GM19452 (cell line): ENCODE measurements around the gene CD6.

Experiments used
- ATAC-seq: cut with Tn5 transposase; IDR thresholded peaks from one replicate; pipeline ENCODE4 v1.9.1; 2021; ENCODE audit not compliant: unreplicated experiment

CD6 gene

DNA sequence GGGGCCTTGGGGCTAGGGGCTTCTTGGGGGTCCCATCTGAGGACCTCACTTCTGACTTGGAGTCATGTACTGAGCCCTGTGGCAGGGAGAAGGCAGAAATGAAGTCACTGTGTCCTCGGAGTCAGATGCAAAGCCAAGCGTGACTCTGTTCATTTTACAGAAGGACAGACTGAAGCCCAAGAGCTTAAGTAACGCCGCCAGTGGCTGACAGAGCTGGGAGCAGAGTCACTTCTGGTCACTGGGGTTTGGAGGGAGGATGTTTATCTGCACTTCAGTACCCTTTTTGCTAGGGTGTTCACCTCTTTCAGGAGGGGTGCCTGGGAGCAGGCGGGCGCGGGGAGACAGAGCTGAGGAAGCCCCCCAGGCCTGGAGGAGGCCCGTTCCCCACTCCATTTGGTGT, 10.7 kb downstream of the CD6 start:
- ATAC-seq = no peak

DNA sequence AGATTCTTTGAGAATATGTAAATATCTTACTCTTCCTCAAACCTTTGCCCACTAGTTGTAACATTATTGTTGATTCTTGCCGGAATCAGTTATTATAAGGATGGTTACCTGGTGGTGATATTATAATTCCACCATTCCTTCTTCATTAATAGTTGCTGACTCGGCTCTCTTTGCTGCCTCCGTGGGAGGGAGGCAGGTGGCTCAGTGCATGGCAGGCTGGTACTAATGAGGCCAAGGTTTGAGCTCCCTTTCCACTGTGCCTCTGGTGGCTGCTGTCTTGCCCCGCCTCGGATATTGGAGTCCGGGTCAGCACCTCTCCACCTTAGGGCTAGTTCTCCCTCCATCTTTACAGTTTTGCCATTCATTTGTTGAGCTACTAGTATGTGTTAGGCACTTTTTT, 12.7 kb downstream of the CD6 start:
- ATAC-seq = no peak

GRCh38 chr11:60984636-60985035, 13.2 kb downstream of the CD6 start:
- ATAC-seq = no peak

- no peak for ATAC-seq
These were observed 14.0 kb downstream of the CD6 start for GRCh38 chr11:60985501-60985900.

GRCh38 chr11:60985991-60986915, 14.8 kb downstream of the CD6 start:
- no peak for ATAC-seq

DNA sequence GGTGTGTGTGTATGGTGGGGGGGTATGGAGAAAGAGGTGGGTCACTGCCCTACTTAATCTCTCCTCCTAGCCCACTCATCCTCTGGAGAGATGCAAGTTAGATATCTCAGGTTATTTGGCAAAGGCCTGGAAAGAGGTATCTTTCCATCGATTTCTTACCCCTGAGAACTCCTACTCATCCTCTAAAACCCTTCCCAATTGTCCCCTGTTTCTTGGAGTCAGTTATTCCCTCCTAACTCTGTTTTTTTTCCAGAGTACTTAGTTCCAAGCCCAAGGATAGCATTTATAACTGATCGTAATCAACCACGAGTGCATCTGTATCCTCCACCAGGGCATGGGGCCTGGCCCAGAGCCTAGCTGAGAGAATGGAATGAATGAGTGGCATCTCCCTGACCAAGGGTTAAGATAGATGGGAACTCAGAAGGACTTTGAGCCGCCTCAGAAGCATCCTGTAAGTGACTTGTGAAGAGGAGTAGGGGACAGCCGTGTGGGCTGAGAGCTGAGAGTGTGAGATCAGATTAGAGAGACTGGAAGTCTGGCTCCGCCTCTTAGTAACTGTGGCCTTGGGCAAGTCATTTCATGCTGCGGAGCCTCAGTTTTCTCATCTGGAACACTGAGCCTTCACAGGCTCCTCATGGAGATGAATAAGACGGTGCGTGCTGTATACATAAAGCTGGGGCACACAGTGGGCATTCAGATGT, 16.2 kb downstream of the CD6 start:
- no peak for ATAC-seq

DNA sequence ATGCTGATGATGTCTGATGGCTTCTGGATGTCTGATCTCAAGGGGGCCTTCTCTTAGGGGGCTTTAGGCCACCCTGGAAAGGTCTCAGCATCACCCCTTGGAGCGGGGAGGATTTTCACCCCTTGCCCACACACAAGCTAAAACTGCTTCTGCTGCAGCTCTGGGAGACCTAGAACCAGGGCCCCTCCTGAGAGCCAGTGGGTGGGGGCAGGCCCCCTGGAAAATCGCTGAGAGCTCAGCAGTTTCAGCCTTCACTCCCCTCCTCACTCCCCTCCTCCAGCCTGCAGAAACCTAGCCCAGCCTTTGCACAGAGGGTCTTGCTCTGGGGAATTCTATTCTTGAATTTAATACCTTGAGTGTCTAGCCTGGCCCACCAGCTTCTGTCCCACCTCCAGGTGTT, 17.2 kb downstream of the CD6 start:
- no peak for ATAC-seq

GRCh38 chr11:60989093-60989650, 17.7 kb downstream of the CD6 start:
- ATAC-seq = no peak

DNA sequence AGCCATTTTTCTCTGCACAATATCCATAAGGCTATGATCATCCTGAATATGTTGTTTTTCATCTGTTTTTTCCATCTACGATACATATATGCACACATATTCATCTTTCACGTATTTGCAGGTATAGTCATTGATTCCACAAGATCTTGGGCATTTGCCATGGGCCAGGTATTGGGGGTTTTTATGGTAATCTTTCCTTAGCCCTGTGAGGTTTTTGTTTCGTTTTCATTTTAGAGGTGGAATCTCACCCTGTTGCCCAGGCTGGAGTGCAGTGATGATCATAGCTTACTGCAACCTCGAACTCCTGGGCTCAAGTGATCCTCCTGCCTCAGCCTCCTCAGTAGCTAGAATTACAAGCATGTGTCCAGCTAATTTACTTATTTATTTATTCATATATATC, 20.0 kb downstream of the CD6 start:
- ATAC-seq = no peak

DNA sequence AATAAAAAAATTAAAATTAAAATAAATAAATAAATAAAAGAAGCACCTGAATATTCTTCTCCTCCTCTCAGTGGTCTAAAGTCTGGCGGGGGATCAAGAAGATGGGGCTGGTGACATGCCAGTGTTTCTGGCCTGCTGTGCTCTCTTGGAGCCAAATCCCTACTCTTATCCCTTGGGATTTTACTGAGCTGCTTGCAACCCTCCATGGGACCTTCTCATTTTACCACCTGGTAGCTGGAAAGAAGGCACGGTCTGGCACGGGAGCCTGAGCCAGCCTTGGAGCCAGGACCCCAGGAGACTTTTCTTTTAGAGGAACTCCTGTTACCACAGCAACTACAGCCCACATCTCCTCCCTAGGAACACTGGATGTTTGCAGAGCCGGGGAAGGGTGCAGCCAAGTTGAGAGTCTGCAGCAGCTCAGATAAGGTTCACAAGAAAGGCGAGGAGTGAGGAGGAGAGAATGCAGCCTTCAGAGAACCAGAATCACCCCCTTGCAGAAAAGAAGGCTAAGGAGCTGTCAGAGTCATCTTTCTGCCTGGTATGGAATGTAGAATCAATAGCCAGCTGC, 21.4 kb downstream of the CD6 start:
- ATAC-seq = no peak

DNA sequence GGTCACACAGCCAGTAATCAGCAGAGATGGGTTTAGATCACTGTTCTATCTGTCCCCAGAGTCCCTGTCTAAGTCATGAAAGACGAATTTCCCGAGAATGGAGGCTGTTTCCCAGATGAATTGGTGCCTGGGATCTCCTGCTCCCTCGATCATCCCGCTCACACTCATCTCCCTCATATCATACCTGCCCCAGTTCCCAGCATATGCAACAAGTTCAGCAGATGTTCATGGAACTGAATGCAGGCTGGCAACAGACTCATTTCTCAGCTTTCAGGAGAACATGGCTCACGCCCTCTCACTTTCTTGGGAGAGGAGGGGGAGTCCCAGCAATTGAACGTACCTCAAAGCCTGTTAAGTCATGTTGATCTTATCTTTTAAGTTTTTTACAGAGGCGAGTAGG, 22.1 kb downstream of the CD6 start:
- no peak for ATAC-seq

- ATAC-seq = no peak
These were observed 23.1 kb downstream of the CD6 start for GRCh38 chr11:60994541-60995080.

- ATAC-seq = no peak
These were observed 24.3 kb downstream of the CD6 start for GRCh38 chr11:60995798-60996197.

GRCh38 chr11:60996381-60997138, 25.1 kb downstream of the CD6 start:
- ATAC-seq = no peak

DNA sequence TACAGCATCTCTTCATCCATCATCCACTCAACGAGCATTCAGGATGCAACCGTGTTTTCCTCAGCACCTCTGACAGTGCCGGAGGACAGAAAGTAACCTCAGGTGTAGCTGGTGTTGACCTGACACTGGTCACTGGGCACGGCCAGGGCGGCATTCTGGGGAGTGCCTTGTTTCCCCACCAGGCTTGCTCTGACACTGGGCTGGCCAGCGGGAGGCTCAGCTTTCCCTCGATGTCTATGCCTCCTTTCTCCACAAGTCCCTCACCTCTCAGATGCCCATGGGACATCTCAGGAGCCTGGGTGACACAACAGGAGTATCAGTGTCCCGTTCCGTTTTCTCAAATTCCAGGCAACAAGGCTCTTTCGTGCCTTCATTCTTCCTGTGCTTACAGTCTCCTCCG, 28.9 kb downstream of the CD6 start:
- no peak for ATAC-seq

DNA sequence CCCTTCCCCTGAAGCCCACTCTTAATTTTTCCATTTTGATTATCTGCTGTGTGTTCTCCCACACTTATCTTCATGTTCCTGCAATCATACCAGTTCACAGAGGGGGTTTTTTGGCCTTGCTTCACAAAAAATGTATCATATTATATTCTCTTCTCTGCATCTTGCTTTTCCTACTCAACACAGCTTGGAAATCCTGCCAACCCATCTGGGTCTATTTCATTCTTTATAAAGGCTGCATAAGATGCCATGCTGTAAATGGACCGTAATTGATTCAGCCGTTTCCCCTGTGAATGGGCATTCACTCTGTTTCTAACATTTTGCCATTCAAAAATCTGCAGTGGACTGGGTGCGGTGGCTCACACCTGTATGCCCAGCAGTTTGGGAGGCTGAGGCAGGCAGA, 30.5 kb downstream of the CD6 start:
- ATAC-seq = no peak

DNA sequence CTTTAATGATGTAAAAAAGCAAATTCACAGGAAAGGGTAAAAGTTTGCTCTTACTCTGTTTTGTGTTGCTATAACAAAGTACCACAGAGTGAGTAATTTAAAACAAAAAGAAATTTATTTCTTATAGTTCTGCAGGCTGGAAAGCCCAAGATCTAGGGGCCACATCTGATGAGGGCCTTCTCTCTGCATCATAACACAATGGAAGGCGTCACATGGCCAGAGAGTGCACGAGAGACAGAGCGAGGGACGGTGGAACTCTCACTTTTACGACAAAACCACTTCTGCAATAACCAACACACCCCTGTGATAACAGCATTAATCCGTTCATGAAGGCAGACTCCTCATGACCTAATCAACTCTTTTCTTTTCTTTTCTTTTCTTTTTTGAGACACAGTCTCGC, 31.1 kb downstream of the CD6 start:
- no peak for ATAC-seq

DNA sequence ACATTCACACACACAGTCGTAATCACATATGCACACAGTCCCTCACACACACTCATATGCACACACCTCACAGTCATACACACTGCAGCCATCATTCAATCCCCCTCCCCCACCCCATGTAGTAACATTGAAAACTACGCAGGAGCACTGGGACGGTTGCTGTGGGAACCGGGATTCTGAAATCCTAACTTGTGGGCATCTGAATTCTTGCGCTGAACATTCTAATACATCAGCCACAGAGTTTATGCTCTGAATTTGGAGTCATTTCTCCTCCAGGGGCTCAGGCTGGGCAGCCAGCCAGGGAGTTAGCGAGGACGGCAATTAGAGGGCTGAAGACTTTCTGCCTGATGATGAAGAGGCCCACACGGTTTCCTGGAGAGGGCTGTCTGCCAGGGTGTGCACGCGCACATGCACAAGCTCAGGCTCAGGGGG, 32.7 kb downstream of the CD6 start:
- no peak for ATAC-seq

- ATAC-seq = no peak
These were observed 33.3 kb downstream of the CD6 start for GRCh38 chr11:61004761-61005181.

GRCh38 chr11:61007383-61007955, 36.0 kb downstream of the CD6 start:
- no peak for ATAC-seq
